Uterus (tissue), 2 donors: Measurements from ENCODE around the gene BAZ1A.

Experiments used
- POLR2A ChIP-seq, 2 donors: fragments of 450-650 bp; IDR thresholded peaks; one replicate each; pipeline ENCODE4 v1.6.1; 2016; ENCODE audit warnings: antibody characterized with exemption in 2 of 2, mild to moderate bottlenecking in 1 of 2, moderate library complexity in 1 of 2
- TF ChIP-seq, protein P1 (sequence below), 4 experiments: fragments of 200-600 bp in 2 of 4; fragments of 450-650 bp in 2 of 4; sonication (generic) in 2 of 4; IDR thresholded peaks; one replicate each; pipeline ENCODE4 v1.5.1; 2016 to 2019; ENCODE audit warnings: antibody characterized with exemption in 4 of 4, mild to moderate bottlenecking in 2 of 4, moderate library complexity in 1 of 4

DNA sequence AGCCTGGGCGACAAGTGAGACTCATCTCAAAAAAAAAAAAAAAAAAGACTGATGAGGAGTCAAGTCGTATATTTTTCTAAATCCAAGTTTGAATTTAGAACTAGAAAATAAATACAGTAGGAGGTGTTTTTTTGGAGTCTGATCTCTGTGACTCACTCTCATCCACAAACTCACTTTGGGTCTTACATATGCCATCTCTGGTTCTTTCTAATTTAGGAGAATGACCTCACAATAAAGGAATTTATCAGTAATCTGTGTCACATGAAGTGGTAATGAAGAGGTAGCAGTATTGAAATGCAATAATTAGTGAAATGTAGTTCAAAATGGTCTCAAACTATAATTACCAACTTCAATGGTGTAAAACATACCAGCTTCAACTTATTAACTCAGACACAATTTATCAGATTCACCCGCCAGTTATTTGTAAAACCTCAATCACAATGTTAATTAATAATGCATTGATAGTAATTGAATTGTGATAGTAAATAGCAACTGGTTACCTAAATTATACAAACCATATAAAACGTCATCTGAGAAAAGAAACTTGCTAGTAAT lies 156.3 kb downstream of the BAZ1A start:
- TF ChIP-seq, protein P1, sequence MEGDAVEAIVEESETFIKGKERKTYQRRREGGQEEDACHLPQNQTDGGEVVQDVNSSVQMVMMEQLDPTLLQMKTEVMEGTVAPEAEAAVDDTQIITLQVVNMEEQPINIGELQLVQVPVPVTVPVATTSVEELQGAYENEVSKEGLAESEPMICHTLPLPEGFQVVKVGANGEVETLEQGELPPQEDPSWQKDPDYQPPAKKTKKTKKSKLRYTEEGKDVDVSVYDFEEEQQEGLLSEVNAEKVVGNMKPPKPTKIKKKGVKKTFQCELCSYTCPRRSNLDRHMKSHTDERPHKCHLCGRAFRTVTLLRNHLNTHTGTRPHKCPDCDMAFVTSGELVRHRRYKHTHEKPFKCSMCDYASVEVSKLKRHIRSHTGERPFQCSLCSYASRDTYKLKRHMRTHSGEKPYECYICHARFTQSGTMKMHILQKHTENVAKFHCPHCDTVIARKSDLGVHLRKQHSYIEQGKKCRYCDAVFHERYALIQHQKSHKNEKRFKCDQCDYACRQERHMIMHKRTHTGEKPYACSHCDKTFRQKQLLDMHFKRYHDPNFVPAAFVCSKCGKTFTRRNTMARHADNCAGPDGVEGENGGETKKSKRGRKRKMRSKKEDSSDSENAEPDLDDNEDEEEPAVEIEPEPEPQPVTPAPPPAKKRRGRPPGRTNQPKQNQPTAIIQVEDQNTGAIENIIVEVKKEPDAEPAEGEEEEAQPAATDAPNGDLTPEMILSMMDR (IDR thresholded peaks at IDR 0.05): no peak
- no peak for TF ChIP-seq POLR2A (IDR thresholded peaks at IDR 0.05)
